H9 (cell line): ENCODE results near the gene KLF18. TPM values are rescaled to one million over a fixed set of nuclear protein-coding genes. Genes with fewer than 3 reads are reported as not detected.

Experiments
- DNase-seq: peaks from one replicate; pipeline ENCODE4 v3.0.0-alpha.2; 2017
- H2AFZ ChIP-seq: one replicate; pipeline ENCODE4 v1.6.1; 2013; ENCODE audit warnings: mild to moderate bottlenecking, low read length, control low read depth, moderate library complexity
- H2AK5ac ChIP-seq: 2 replicates; pipeline ENCODE4 v1.6.1; 2013; ENCODE audit warnings: low read length, control low read depth, mixed read lengths; ENCODE audit not compliant: insufficient read length
- H2BK120ac ChIP-seq: one replicate; pipeline ENCODE4 v1.6.1; 2013; ENCODE audit warnings: low read depth, mild to moderate bottlenecking, low read length, control low read depth, inconsistent platforms; ENCODE audit not compliant: poor library complexity, severe bottlenecking
- H2BK12ac ChIP-seq: 2 replicates; pipeline ENCODE4 v1.6.1; 2013; ENCODE audit warnings: low read length, control low read depth, mixed read lengths, low read depth; ENCODE audit not compliant: insufficient read length
- H2BK15ac ChIP-seq: 2 replicates; pipeline ENCODE4 v1.6.1; 2013; ENCODE audit warnings: low read depth, low read length, control low read depth
- H2BK20ac ChIP-seq: one replicate; pipeline ENCODE4 v1.6.1; 2013; ENCODE audit warnings: low read depth, mild to moderate bottlenecking, low read length, control low read depth, inconsistent platforms; ENCODE audit not compliant: poor library complexity, severe bottlenecking
- H2BK5ac ChIP-seq: 2 replicates; pipeline ENCODE4 v1.6.1; 2013; ENCODE audit warnings: low read length, control low read depth, mixed read lengths; ENCODE audit not compliant: insufficient read length
- H3K14ac ChIP-seq: 2 replicates; pipeline ENCODE4 v1.6.1; 2013; ENCODE audit warnings: low read length, control low read depth; ENCODE audit not compliant: insufficient read depth
- H3K18ac ChIP-seq: 2 replicates; pipeline ENCODE4 v1.6.1; 2013; ENCODE audit warnings: low read depth, mild to moderate bottlenecking, mixed read lengths, low read length, control low read depth; ENCODE audit not compliant: insufficient read length
- H3K23ac ChIP-seq: 2 replicates; pipeline ENCODE4 v1.6.1; 2013; ENCODE audit warnings: low read length, control low read depth, mixed read lengths, low read depth; ENCODE audit not compliant: insufficient read length
- H3K23me2 ChIP-seq: 2 replicates; pipeline ENCODE4 v1.6.1; 2013; ENCODE audit warnings: low read depth, mild to moderate bottlenecking, mixed read lengths, low read length, control low read depth; ENCODE audit not compliant: insufficient read length, poor library complexity, severe bottlenecking
- H3K27ac ChIP-seq: 2 replicates; pipeline ENCODE4 v1.5.1; 2013; ENCODE audit warnings: low read length, control low read depth, mixed read lengths, low read depth; ENCODE audit not compliant: insufficient read length
- H3K27me3 ChIP-seq: 2 replicates; pipeline ENCODE4 v1.6.1; 2013; ENCODE audit warnings: low read length, control low read depth, inconsistent platforms; ENCODE audit not compliant: insufficient read depth
- H3K4ac ChIP-seq: 2 replicates; pipeline ENCODE4 v1.6.1; 2013; ENCODE audit warnings: low read depth, mild to moderate bottlenecking, control low read depth, inconsistent platforms, low read length, moderate library complexity
- H3K4me1 ChIP-seq: 2 replicates; pipeline ENCODE4 v1.6.1; 2013; ENCODE audit warnings: low read length, control low read depth, inconsistent platforms; ENCODE audit not compliant: insufficient read depth
- H3K4me2 ChIP-seq: 2 replicates; pipeline ENCODE4 v1.6.1; 2013; ENCODE audit warnings: low read length, control low read depth, mixed read lengths; ENCODE audit not compliant: insufficient read length, insufficient read depth
- H3K56ac ChIP-seq: 2 replicates; pipeline ENCODE4 v1.6.1; 2013; ENCODE audit warnings: low read depth, mild to moderate bottlenecking, mixed read lengths, low read length, control low read depth; ENCODE audit not compliant: insufficient read length
- H3K79me1 ChIP-seq: 2 replicates; pipeline ENCODE4 v1.6.1; 2013; ENCODE audit warnings: low read depth, mild to moderate bottlenecking, moderate library complexity, low read length, control low read depth, inconsistent platforms; ENCODE audit not compliant: insufficient read depth, poor library complexity, severe bottlenecking
- H3K79me2 ChIP-seq: 2 replicates; pipeline ENCODE4 v1.6.1; 2013; ENCODE audit warnings: low read length, control low read depth, inconsistent platforms; ENCODE audit not compliant: insufficient read depth
- H3K9ac ChIP-seq: 2 replicates; pipeline ENCODE4 v1.6.1; 2013; ENCODE audit warnings: low read length, control low read depth, mixed read lengths; ENCODE audit not compliant: insufficient read length; ENCODE audit errors: extremely low read depth
- H3K9me3 ChIP-seq: one replicate; pipeline ENCODE4 v1.6.1; 2013; ENCODE audit warnings: low read depth, low read length, inconsistent platforms; ENCODE audit not compliant: control insufficient read depth
- H3T11ph ChIP-seq: one replicate; pipeline ENCODE4 v1.6.1; 2013; ENCODE audit warnings: mild to moderate bottlenecking, low read length, control low read depth, inconsistent platforms
- H4K20me1 ChIP-seq: one replicate; pipeline ENCODE4 v1.6.1; 2013; ENCODE audit not compliant: control insufficient read depth, insufficient read length, insufficient read depth
- H4K5ac ChIP-seq: 2 replicates; pipeline ENCODE4 v1.6.1; 2013; ENCODE audit warnings: low read depth, mild to moderate bottlenecking, mixed read lengths, low read length, control low read depth; ENCODE audit not compliant: insufficient read length
- H4K8ac ChIP-seq: replicated peaks from 2 replicates; pipeline ENCODE4 v1.6.1; 2013; ENCODE audit warnings: low read length, control low read depth, mixed read lengths, low read depth; ENCODE audit not compliant: insufficient read length
- H4K91ac ChIP-seq: 2 replicates; pipeline ENCODE4 v1.6.1; 2013; ENCODE audit warnings: low read depth, mild to moderate bottlenecking, moderate library complexity, mixed read lengths, low read length, control low read depth; ENCODE audit not compliant: insufficient read length
- H3K27ac Mint-ChIP-seq, 3 experiments: 2 replicates in 2 of 3; 3 replicates in 1 of 3; pipeline ENCODE4 v1.8.0; 2020 to 2021; ENCODE audit warnings: mixed read lengths in 3 of 3, mild to moderate bottlenecking in 1 of 3, moderate library complexity in 1 of 3
- H3K27me3 Mint-ChIP-seq: 2 replicates; pipeline ENCODE4 v1.8.0; 2021; ENCODE audit warnings: low read depth, mild to moderate bottlenecking, moderate library complexity, mixed read lengths
- H3K36me3 Mint-ChIP-seq, 3 experiments: 2 replicates in 2 of 3; 3 replicates in 1 of 3; pipeline ENCODE4 v1.8.0; 2020 to 2021; ENCODE audit warnings: low read depth in 3 of 3, mixed read lengths in 3 of 3; ENCODE audit not compliant: insufficient read depth in 1 of 3
- H3K4me1 Mint-ChIP-seq, 2 experiments: 2 replicates each; pipeline ENCODE4 v1.8.0; 2020; ENCODE audit warnings: mixed read lengths in 2 of 2
- H3K4me3 Mint-ChIP-seq, 2 experiments: 2 replicates in 1 of 2; 3 replicates in 1 of 2; pipeline ENCODE4 v1.8.0; 2020 to 2021; ENCODE audit warnings: mild to moderate bottlenecking in 2 of 2, mixed read lengths in 2 of 2, moderate library complexity in 1 of 2
- H3K9me3 Mint-ChIP-seq, 2 experiments: 2 replicates in 1 of 2; 3 replicates in 1 of 2; pipeline ENCODE4 v1.8.0; 2020; ENCODE audit warnings: mild to moderate bottlenecking in 2 of 2, mixed read lengths in 2 of 2, moderate library complexity in 1 of 2
- WGBS: extraction: QIAGEN DNeasy Blood & Tissue Kit; methylation state at CpG from one replicate; pipeline ENCODE4 v1.1.7; 2013; ENCODE audit warnings: missing lambda C conversion rate, low lambda C conversion rate, mixed read lengths; ENCODE audit not compliant: insufficient read length; ENCODE audit errors: extremely low coverage; 5-methylcytosine and 5-hydroxymethylcytosine counted together
- total RNA-seq: library from RNA; stranded (reverse); gene quantifications from 2 replicates; pipeline ENCODE4 v1.2.1, GENCODE V29; 2021
- TF ChIP-seq, protein P1 (sequence below): fragments of 200-600 bp; sonication (generic); conservative IDR thresholded peaks from 3 replicates; pipeline ENCODE4 v1.8.0; 2021; ENCODE audit warnings: antibody characterized with exemption, mild to moderate bottlenecking

Gene KLF18
- total RNA-seq, 1 experiment from 2014 or later: 0.07 TPM

GRCh38 chr1:44135886-44136285 is 5.5 kb downstream of the KLF18 start:
- H3K79me1 ChIP-seq: no peaks in the 10 kb centered on the region
- H3K18ac ChIP-seq: no peak overlapping the region
- no peak overlapping the region for H3K14ac ChIP-seq
- no peak overlapping the region for H3T11ph ChIP-seq
- no peak overlapping the region for H2BK15ac ChIP-seq
- Mint-ChIP-seq H3K27ac (no peak overlapping the region), H3K4me1 (no peaks in the 10 kb centered on the region), H3K36me3 (no peaks in the 10 kb centered on the region), H3K27me3 (peaks cover 12% of the 10 kb centered on the region), H3K9me3 (no peaks in the 10 kb centered on the region), H3K4me3 (no peak overlapping the region)
- no peak overlapping the region for H3K23ac ChIP-seq
- H2BK5ac ChIP-seq: no peak overlapping the region
- no peak overlapping the region for H2BK12ac ChIP-seq
- no peak overlapping the region for H2BK120ac ChIP-seq
- H2BK20ac ChIP-seq: no peak overlapping the region
- no peak overlapping the region for H4K8ac ChIP-seq
- H3K9ac ChIP-seq: no peak overlapping the region
- no peak overlapping the region for H3K4me2 ChIP-seq
- H4K91ac ChIP-seq: no peak overlapping the region
- no peaks in the 10 kb centered on the region for H3K4me1 ChIP-seq
- H4K5ac ChIP-seq: no peak overlapping the region
- H2AFZ ChIP-seq: no peak overlapping the region
- H3K4ac ChIP-seq: no peak overlapping the region
- no peak overlapping the region for H2AK5ac ChIP-seq
- H3K56ac ChIP-seq: no peak overlapping the region
- H3K79me2 ChIP-seq: no peaks in the 10 kb centered on the region
- H3K9me3 ChIP-seq: no peaks in the 10 kb centered on the region
- no peaks in the 10 kb centered on the region for H3K23me2 ChIP-seq
- no peaks in the 10 kb centered on the region for H3K27me3 ChIP-seq
- H4K20me1 ChIP-seq: no peaks in the 10 kb centered on the region
- H3K27ac ChIP-seq: no peak overlapping the region
- no CpG with 5 or more reads among the region's 2 CpGs for WGBS
- no peak for DNase-seq
- TF ChIP-seq, protein P1, sequence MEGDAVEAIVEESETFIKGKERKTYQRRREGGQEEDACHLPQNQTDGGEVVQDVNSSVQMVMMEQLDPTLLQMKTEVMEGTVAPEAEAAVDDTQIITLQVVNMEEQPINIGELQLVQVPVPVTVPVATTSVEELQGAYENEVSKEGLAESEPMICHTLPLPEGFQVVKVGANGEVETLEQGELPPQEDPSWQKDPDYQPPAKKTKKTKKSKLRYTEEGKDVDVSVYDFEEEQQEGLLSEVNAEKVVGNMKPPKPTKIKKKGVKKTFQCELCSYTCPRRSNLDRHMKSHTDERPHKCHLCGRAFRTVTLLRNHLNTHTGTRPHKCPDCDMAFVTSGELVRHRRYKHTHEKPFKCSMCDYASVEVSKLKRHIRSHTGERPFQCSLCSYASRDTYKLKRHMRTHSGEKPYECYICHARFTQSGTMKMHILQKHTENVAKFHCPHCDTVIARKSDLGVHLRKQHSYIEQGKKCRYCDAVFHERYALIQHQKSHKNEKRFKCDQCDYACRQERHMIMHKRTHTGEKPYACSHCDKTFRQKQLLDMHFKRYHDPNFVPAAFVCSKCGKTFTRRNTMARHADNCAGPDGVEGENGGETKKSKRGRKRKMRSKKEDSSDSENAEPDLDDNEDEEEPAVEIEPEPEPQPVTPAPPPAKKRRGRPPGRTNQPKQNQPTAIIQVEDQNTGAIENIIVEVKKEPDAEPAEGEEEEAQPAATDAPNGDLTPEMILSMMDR: no peak
